ENCODE results near the gene NFE2L3. TPM values are rescaled to one million over a fixed set of nuclear protein-coding genes. Genes with fewer than 3 reads are reported as not detected.
A peak's percentile ranks its signal among the peaks of the same experiment; 100 is the strongest.

NFE2L3 gene
- total and polyA plus RNA-seq, 9 of the 15 experiments (the other 6 are each of a cell fraction or from before 2014, with no cell fraction given): 2.9 to 16.9 (median 12.4) TPM

GRCh38 chr7:26188957-26189541 is 37.1 kb downstream of the NFE2L3 start (continued):
- TF ChIP-seq ZBTB5 (IDR thresholded peaks at IDR 0.05) (no peak), ARID4B (CRISPR knock-in tag; IDR thresholded peaks at IDR 0.05) (no peak; the same call in 1 of the 2 replicates), NCOA6 (IDR thresholded peaks at IDR 0.05) (0 out of 2 replicates have a peak, but pooled peaks have one; percentile 21), CCNT2 (IDR thresholded peaks at IDR 0.05; ENCODE audit: borderline replicate concordance, extremely low read depth, insufficient read length, low read depth, low read length) (peak; percentile 48), CGGBP1 (CRISPR knock-in tag; IDR thresholded peaks at IDR 0.05) (peak; percentile 50; the same call in 1 of the 2 replicates), ETV6 (IDR thresholded peaks at IDR 0.05; ENCODE audit: borderline replicate concordance in 1 of 2, low read depth in 2 of 2, low read length in 1 of 2) (no peak), ETV6 (CRISPR knock-in tag; IDR thresholded peaks at IDR 0.05; ENCODE audit: borderline replicate concordance) (no peak), HBP1 (CRISPR knock-in tag; IDR thresholded peaks at IDR 0.05) (peak; percentile 51; the same call in 1 of the 2 replicates), PATZ1 (CRISPR knock-in tag; IDR thresholded peaks at IDR 0.05; ENCODE audit: borderline replicate concordance) (peak; percentile 48; the same call in 1 of the 2 replicates), ZNF75A (CRISPR knock-in tag; IDR thresholded peaks at IDR 0.05) (no peak), IRF9 (tag; IDR thresholded peaks at IDR 0.05) (no peak), ZNF121 (CRISPR knock-in tag; conservative IDR thresholded peaks at IDR 0.05) (no peak), POLR3G (IDR thresholded peaks at IDR 0.05; ENCODE audit: extremely low read depth, insufficient read length, insufficient replicate concordance) (no peak), ZBTB17 (CRISPR knock-in tag; IDR thresholded peaks at IDR 0.05) (no peak), SETDB1 (IDR thresholded peaks at IDR 0.05; ENCODE audit: low read length) (no peak), HDAC6 (IDR thresholded peaks at IDR 0.05; ENCODE audit: low read depth, low read length) (no peak)
